ENCODE results near the gene ARHGAP4.

DNA sequence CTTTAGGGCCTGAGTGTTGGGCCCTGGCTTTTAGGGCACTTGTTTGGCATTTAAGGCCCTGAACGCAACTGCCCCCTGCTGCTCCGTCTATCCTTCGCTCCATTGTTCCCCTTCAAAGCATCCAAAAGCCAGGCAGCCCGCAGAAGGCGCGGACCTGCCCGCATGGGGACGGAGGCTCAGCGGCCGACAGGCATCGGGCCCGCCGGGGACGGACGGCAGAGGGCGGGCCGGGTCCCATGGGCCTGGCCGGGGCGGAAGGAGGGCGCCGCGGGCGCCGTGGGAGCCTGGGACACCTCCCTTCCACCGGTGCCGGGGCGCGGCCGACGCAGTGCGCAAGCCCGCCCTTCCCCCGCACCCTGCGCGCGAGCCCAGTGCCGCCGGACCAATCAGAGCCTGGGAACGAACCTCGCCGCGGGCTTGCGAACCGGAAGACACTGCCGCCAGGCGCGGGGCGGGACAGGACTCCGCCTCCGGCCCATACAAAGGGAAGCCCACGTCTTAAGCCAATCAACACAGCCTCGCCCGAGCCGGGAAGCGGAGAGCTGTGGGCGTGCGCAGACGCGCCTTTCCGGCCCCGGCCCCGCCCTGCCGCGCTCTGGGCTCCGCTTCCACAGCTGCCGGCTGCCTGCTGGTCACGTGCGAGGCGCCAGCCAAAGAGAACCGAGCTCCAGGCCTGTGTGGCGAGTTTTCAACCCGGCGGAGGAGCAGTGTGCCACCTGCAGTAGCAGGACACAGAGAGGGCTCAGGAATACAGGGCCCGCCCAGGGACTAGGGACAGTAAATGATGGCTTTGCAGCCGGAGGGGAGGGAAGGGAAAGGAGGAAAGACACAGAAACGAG lies 2.1 kb upstream of the ARHGAP4 start:
- TF ChIP-seq YY1 (IDR thresholded peaks at IDR 0.05; ENCODE audit: insufficient read depth, insufficient read length) (no peak), ZNF274 (IDR thresholded peaks at IDR 0.05; ENCODE audit: low read depth, low read length) (no peak)

Measured in NT2/D1 (cell line).